Measurements from ENCODE around the gene PPP6R1. TPM values are rescaled to one million over a fixed set of nuclear protein-coding genes. Genes with fewer than 3 reads are reported as not detected.

Gene PPP6R1
- total RNA-seq, 1 experiment from 2014 or later = 96.7 TPM

DNA sequence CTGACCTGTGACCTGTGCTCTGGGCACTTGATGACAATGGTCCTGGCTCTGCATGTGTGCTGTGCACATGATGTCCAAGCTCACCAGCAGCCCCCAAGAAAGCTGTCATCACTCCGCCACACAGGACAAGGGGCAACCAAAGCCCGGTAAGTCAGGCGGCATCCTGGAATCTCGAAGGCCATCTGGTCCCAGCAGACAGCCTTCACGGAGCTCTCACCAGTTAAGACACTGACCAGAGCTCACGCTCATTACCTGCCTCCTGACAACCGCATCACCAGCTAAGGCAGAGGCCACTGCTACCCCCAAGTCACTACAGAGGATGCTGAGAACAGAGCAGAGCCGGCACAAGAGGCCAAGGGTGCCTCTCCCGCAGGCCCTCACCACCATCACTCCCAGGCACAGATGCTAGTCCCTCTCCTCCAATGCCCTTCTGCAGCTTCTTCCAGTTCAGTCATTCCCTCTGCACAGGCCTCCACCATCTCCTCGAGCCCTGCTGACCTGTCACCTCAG is 10.6 kb downstream of the PPP6R1 start:
- no peaks in the 10 kb centered on the region for H3K9me2 ChIP-seq (ENCODE audit: insufficient read depth)
- ChIA-PET POLR2A (interaction anchor here (1.9 kb wide), 1 partner anchor 11 kb away, joined by 4 read pairs; the partner anchor contains the start of gene PPP6R1), RAD21 (ENCODE audit: low non-redundant PET in 1 of 2, low total read pairs in 2 of 2, uncharacterized antibody in 2 of 2, unreplicated experiment in 2 of 2) (no interaction called here), CTCF (no interaction called here)
- H2AFZ ChIP-seq (ENCODE audit: low read depth, low read length, poor library complexity, severe bottlenecking) = no peak overlapping the region
- no peaks in the 10 kb centered on the region for H3K9me3 ChIP-seq (ENCODE audit: control insufficient read depth in 1 of 2, insufficient read depth in 1 of 2, low read depth in 1 of 2, low read length in 2 of 2)
- H3K4me2 ChIP-seq (ENCODE audit: low read length) = no peak overlapping the region
- peaks cover 15 to 24% of the 10 kb centered on the region in 2 experiments; a peak in 3 of 4 replicates for H3K36me3 ChIP-seq (ENCODE audit: control insufficient read depth in 1 of 2, insufficient read depth in 2 of 2, low read length in 2 of 2)
- no TSS peak for BruUV-seq (replicated peaks)
- H3K27me3 ChIP-seq (ENCODE audit: insufficient read depth, low read length) = no peaks in the 10 kb centered on the region
- intact Hi-C loops (cut with micrococcal nuclease) = no loop called here
- DNase-seq (ENCODE audit: low read depth, low spot score) (no peak), ATAC-seq (no peak)
- H4K20me1 ChIP-seq (ENCODE audit: insufficient read depth) = no peaks in the 10 kb centered on the region
- H3K4me3 ChIP-seq (replicated peaks in 1 of 2; ENCODE audit: low read depth in 1 of 2, low read length in 2 of 2) = no peak overlapping the region
- H3K9ac ChIP-seq (ENCODE audit: low read length) = no peak overlapping the region
- H3K79me2 ChIP-seq (ENCODE audit: insufficient read depth, low read length) = peaks cover 72% of the 10 kb centered on the region
- TF ChIP-seq ZFX (IDR thresholded peaks at IDR 0.05) (no peak), ZNF274 (IDR thresholded peaks at IDR 0.05; ENCODE audit: low read depth, low read length) (no peak), FOSL1 (IDR thresholded peaks at IDR 0.05; ENCODE audit: low read depth) (no peak), EGR1 (IDR thresholded peaks at IDR 0.05; ENCODE audit: low read depth) (no peak), ELF1 (IDR thresholded peaks at IDR 0.05; ENCODE audit: borderline replicate concordance, low read depth) (no peak), EZH2phosphoT487 (IDR thresholded peaks at IDR 0.05; ENCODE audit: borderline replicate concordance) (no peak)
- no peaks in the 10 kb centered on the region for H3K4me1 ChIP-seq (ENCODE audit: control insufficient read depth in 1 of 2, insufficient read depth in 2 of 2, low read length in 2 of 2)
- no peak overlapping the region; the same call in 1 of the 2 replicates for H3K27ac ChIP-seq (ENCODE audit: low read depth, low read length)

DNA sequence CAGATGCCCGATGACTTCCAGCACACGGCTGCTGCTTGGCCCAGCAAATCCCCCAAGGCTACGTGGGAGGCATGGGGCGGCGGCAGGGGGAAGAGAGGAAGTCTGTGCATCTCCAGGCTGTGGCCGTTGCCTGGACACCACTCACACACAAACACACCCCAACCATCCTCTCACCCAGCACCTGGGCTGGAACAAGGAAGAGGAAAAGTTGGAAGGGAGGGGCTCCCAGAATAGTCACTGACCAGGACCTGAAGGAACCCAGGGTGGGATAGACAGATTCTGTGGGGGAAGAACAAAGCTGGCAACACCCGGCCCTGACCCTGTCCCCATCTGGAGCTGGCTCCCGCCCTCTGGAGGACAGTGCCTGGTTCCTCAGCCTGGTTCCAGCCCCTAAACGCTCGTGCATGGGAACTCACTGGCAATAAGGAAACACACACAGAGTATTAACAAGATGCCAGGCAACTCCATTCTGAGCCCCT is 11.2 kb downstream of the PPP6R1 start:
- no peak overlapping the region for H3K9ac ChIP-seq (ENCODE audit: low read length)
- no peak overlapping the region for H2AFZ ChIP-seq (ENCODE audit: low read depth, low read length, poor library complexity, severe bottlenecking)
- H3K9me2 ChIP-seq (ENCODE audit: insufficient read depth) = no peaks in the 10 kb centered on the region
- H3K4me3 ChIP-seq (replicated peaks in 1 of 2; ENCODE audit: low read depth in 1 of 2, low read length in 2 of 2) = no peak overlapping the region
- CTCF ChIA-PET = no interaction called here
- H3K9me3 ChIP-seq (ENCODE audit: control insufficient read depth in 1 of 2, insufficient read depth in 1 of 2, low read depth in 1 of 2, low read length in 2 of 2) = no peaks in the 10 kb centered on the region
- TF ChIP-seq SP1 (IDR thresholded peaks at IDR 0.05; ENCODE audit: low read depth) = no peak
- TF ChIP-seq POLR2A (IDR thresholded peaks at IDR 0.05; ENCODE audit: borderline replicate concordance, extremely low read depth, insufficient read depth, insufficient read length) = no peak
- no peak for TF ChIP-seq JUND (IDR thresholded peaks at IDR 0.05)
- TF ChIP-seq POLR2AphosphoS5 (IDR thresholded peaks at IDR 0.05; ENCODE audit: low read depth, low read length) = no peak
- TF ChIP-seq ZFX (IDR thresholded peaks at IDR 0.05) = no peak
- TF ChIP-seq RAD21 (IDR thresholded peaks at IDR 0.05; ENCODE audit: low read depth) = no peak
- TF ChIP-seq CEBPB (IDR thresholded peaks at IDR 0.05; ENCODE audit: low read depth) = no peak
- TF ChIP-seq EZH2 (IDR thresholded peaks at IDR 0.05) = no peak
- TF ChIP-seq EZH2phosphoT487 (IDR thresholded peaks at IDR 0.05; ENCODE audit: borderline replicate concordance) = no peak
- TF ChIP-seq EGR1 (IDR thresholded peaks at IDR 0.05; ENCODE audit: low read depth) = no peak
- TF ChIP-seq ELF1 (IDR thresholded peaks at IDR 0.05; ENCODE audit: borderline replicate concordance, low read depth) = no peak
- TF ChIP-seq FOSL1 (IDR thresholded peaks at IDR 0.05; ENCODE audit: low read depth) = no peak
- no peak for TF ChIP-seq YY1 (IDR thresholded peaks at IDR 0.05; ENCODE audit: extremely low read depth, insufficient replicate concordance, low read depth, low read length)
- TF ChIP-seq, protein P1, sequence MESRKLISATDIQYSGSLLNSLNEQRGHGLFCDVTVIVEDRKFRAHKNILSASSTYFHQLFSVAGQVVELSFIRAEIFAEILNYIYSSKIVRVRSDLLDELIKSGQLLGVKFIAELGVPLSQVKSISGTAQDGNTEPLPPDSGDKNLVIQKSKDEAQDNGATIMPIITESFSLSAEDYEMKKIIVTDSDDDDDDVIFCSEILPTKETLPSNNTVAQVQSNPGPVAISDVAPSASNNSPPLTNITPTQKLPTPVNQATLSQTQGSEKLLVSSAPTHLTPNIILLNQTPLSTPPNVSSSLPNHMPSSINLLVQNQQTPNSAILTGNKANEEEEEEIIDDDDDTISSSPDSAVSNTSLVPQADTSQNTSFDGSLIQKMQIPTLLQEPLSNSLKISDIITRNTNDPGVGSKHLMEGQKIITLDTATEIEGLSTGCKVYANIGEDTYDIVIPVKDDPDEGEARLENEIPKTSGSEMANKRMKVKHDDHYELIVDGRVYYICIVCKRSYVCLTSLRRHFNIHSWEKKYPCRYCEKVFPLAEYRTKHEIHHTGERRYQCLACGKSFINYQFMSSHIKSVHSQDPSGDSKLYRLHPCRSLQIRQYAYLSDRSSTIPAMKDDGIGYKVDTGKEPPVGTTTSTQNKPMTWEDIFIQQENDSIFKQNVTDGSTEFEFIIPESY (IDR thresholded peaks at IDR 0.05; ENCODE audit: extremely low read depth, insufficient replicate concordance, low read length) = no peak
- TF ChIP-seq SIN3A (IDR thresholded peaks at IDR 0.05; ENCODE audit: low read depth) = no peak
- intact Hi-C loops (cut with micrococcal nuclease) = no loop called here
- RAD21 ChIA-PET (ENCODE audit: low non-redundant PET in 1 of 2, low total read pairs in 2 of 2, uncharacterized antibody in 2 of 2, unreplicated experiment in 2 of 2) = no interaction called here
- H3K27me3 ChIP-seq (ENCODE audit: insufficient read depth, low read length) = no peaks in the 10 kb centered on the region
- H4K20me1 ChIP-seq (ENCODE audit: insufficient read depth) = no peaks in the 10 kb centered on the region
- no peak overlapping the region for H3K4me2 ChIP-seq (ENCODE audit: low read length)
- H3K4me1 ChIP-seq (ENCODE audit: control insufficient read depth in 1 of 2, insufficient read depth in 2 of 2, low read length in 2 of 2) = no peaks in the 10 kb centered on the region
- POLR2A ChIA-PET = no interaction called here
- DNase-seq (ENCODE audit: low read depth, low spot score) (no peak), ATAC-seq (no peak)
- no TSS peak for BruUV-seq (replicated peaks)
- no peak overlapping the region; the same call in 1 of the 2 replicates for H3K27ac ChIP-seq (ENCODE audit: low read depth, low read length)
- H3K79me2 ChIP-seq (ENCODE audit: insufficient read depth, low read length) = peaks cover 69% of the 10 kb centered on the region
- H3K36me3 ChIP-seq (ENCODE audit: control insufficient read depth in 1 of 2, insufficient read depth in 2 of 2, low read length in 2 of 2) = peaks cover 16 to 25% of the 10 kb centered on the region in 2 experiments
